H1 (cell line): Measurements from ENCODE around the gene COPZ1. TPM values are rescaled to one million over a fixed set of nuclear protein-coding genes. Genes with fewer than 3 reads are reported as not detected.

ENCODE experiments used
- polyA plus RNA-seq, 7 experiments: library from polyadenylated mRNA; depleted of rRNA in 3 of 7; stranded (reverse) in 5 of 7; unstranded in 2 of 7; fragments of >200 nt in 5 of 7; fragments of 200-250 nt in 2 of 7; gene quantifications; 1 replicate in 5 of 7; 2 replicates in 1 of 7; 4 replicates in 1 of 7; pipeline versions ENCODE4 v1.2.1 to v1.2.3, GENCODE V29; 2011 to 2013; ENCODE audit warnings: missing spikeins in 2 of 7, mixed read lengths in 2 of 7
- total RNA-seq: library from RNA; stranded (reverse); fragmentation: NEBNext Ultra II Directional; extraction: Animal tissue kit (Norgen Biotek cat#: 25700); gene quantifications from 2 replicates; pipeline ENCODE4 v1.2.1, GENCODE V29; 2021
- TF ChIP-seq, protein P1 (sequence below): fragments of 300-600 bp; sonication (generic); IDR thresholded peaks from 2 replicates; pipeline ENCODE4 v1.7.1; 2012; ENCODE audit warnings: low read length, moderate library complexity, mild to moderate bottlenecking, inconsistent platforms; ENCODE audit not compliant: insufficient replicate concordance

The COPZ1 gene
- total and polyA plus RNA-seq, 2 of the 8 experiments (the other 6 are each of a cell fraction or from before 2014, with no cell fraction given): 103 to 133 TPM

DNA sequence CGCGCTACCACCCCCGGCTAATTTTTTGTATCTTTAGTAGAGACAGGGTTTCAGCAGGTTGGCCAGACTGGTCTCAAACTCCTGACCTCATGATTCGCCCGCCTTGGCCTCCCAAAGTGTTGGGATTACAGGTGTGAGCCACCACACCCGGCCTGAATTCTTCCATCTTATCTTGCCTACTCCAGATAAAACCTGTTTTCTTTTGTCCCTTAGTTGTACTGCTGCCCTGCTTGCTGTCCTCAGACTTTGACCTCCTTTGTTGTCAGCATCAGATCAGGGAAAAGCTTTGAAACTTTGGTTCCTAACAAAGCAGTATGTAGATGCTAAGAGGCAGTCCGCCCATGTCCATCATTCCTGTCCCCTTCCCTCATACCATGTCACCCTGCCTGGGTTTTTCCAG lies 15.9 kb downstream of the COPZ1 start (continued):
- TF ChIP-seq, protein P1, sequence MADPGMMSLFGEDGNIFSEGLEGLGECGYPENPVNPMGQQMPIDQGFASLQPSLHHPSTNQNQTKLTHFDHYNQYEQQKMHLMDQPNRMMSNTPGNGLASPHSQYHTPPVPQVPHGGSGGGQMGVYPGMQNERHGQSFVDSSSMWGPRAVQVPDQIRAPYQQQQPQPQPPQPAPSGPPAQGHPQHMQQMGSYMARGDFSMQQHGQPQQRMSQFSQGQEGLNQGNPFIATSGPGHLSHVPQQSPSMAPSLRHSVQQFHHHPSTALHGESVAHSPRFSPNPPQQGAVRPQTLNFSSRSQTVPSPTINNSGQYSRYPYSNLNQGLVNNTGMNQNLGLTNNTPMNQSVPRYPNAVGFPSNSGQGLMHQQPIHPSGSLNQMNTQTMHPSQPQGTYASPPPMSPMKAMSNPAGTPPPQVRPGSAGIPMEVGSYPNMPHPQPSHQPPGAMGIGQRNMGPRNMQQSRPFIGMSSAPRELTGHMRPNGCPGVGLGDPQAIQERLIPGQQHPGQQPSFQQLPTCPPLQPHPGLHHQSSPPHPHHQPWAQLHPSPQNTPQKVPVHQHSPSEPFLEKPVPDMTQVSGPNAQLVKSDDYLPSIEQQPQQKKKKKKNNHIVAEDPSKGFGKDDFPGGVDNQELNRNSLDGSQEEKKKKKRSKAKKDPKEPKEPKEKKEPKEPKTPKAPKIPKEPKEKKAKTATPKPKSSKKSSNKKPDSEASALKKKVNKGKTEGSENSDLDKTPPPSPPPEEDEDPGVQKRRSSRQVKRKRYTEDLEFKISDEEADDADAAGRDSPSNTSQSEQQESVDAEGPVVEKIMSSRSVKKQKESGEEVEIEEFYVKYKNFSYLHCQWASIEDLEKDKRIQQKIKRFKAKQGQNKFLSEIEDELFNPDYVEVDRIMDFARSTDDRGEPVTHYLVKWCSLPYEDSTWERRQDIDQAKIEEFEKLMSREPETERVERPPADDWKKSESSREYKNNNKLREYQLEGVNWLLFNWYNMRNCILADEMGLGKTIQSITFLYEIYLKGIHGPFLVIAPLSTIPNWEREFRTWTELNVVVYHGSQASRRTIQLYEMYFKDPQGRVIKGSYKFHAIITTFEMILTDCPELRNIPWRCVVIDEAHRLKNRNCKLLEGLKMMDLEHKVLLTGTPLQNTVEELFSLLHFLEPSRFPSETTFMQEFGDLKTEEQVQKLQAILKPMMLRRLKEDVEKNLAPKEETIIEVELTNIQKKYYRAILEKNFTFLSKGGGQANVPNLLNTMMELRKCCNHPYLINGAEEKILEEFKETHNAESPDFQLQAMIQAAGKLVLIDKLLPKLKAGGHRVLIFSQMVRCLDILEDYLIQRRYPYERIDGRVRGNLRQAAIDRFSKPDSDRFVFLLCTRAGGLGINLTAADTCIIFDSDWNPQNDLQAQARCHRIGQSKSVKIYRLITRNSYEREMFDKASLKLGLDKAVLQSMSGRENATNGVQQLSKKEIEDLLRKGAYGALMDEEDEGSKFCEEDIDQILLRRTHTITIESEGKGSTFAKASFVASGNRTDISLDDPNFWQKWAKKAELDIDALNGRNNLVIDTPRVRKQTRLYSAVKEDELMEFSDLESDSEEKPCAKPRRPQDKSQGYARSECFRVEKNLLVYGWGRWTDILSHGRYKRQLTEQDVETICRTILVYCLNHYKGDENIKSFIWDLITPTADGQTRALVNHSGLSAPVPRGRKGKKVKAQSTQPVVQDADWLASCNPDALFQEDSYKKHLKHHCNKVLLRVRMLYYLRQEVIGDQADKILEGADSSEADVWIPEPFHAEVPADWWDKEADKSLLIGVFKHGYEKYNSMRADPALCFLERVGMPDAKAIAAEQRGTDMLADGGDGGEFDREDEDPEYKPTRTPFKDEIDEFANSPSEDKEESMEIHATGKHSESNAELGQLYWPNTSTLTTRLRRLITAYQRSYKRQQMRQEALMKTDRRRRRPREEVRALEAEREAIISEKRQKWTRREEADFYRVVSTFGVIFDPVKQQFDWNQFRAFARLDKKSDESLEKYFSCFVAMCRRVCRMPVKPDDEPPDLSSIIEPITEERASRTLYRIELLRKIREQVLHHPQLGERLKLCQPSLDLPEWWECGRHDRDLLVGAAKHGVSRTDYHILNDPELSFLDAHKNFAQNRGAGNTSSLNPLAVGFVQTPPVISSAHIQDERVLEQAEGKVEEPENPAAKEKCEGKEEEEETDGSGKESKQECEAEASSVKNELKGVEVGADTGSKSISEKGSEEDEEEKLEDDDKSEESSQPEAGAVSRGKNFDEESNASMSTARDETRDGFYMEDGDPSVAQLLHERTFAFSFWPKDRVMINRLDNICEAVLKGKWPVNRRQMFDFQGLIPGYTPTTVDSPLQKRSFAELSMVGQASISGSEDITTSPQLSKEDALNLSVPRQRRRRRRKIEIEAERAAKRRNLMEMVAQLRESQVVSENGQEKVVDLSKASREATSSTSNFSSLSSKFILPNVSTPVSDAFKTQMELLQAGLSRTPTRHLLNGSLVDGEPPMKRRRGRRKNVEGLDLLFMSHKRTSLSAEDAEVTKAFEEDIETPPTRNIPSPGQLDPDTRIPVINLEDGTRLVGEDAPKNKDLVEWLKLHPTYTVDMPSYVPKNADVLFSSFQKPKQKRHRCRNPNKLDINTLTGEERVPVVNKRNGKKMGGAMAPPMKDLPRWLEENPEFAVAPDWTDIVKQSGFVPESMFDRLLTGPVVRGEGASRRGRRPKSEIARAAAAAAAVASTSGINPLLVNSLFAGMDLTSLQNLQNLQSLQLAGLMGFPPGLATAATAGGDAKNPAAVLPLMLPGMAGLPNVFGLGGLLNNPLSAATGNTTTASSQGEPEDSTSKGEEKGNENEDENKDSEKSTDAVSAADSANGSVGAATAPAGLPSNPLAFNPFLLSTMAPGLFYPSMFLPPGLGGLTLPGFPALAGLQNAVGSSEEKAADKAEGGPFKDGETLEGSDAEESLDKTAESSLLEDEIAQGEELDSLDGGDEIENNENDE: no peak
